Measurements from ENCODE around the gene PODXL2. TPM values are rescaled to one million over a fixed set of nuclear protein-coding genes. Genes with fewer than 3 reads are reported as not detected.

The PODXL2 gene
- total and polyA plus RNA-seq, 2 experiments from 2014 or later, result 18.4 to 57.6 TPM

DNA sequence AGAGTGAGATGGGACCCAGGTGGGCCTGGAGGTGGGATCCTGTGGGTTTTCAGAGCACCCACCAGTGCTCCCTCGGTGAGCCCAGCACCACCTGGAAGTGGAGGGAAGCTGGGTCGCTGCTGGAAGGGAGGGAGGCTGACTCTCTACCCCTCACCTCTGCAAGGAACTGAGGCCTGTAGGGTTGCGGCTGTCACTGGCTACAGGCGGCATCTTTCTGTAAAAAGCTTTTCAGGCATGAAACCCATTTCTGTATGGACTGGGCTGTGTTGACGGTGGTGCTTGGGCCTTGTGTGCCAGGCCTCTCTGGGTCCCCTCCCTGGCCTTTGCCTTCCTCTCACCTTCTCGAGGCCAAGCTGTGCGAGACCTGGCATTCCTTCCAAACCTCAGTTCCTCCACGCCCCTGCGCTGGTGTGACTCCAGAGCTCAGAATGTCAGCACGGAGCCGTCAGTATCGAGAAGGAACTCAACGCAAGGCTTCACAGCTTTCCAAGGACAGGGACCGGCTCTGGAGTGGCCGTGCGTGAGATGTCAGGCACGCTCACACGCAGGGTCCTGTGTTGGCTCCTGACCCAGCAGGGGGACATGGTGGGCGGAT lies 60.4 kb downstream of the PODXL2 start:
- H3K9me2 ChIP-seq (ENCODE audit: insufficient read depth), result 0 out of 2 replicates have a peak, but pooled peaks cover 4% of the 10 kb centered on the region
- no peak overlapping the region for H3K27ac Mint-ChIP-seq
- H3K4me2 ChIP-seq, result no peak overlapping the region
- H3K27ac ChIP-seq (ENCODE audit: low read depth), result no peak overlapping the region
- no peaks in the 10 kb centered on the region for H3K79me2 ChIP-seq (replicated peaks; ENCODE audit: insufficient read depth)
- H3K4me1 ChIP-seq (ENCODE audit: insufficient read depth), result 0 out of 2 replicates have a peak, but pooled peaks cover 5% of the 10 kb centered on the region
- H2AFZ ChIP-seq, result no peak overlapping the region; the same call in 1 of the 2 replicates
- DNase-seq (ENCODE audit: low spot score) (no peak), ATAC-seq (no peak)
- no peaks in the 10 kb centered on the region for H3K36me3 Mint-ChIP-seq (ENCODE audit: low read depth)
- H3K27me3 Mint-ChIP-seq (ENCODE audit: insufficient read depth, low read depth, poor library complexity), result peaks cover 8% of the 10 kb centered on the region
- TF ChIP-seq POLR2AphosphoS5 (IDR thresholded peaks at IDR 0.05; ENCODE audit: low read depth), result no peak
- TF ChIP-seq, protein P1, sequence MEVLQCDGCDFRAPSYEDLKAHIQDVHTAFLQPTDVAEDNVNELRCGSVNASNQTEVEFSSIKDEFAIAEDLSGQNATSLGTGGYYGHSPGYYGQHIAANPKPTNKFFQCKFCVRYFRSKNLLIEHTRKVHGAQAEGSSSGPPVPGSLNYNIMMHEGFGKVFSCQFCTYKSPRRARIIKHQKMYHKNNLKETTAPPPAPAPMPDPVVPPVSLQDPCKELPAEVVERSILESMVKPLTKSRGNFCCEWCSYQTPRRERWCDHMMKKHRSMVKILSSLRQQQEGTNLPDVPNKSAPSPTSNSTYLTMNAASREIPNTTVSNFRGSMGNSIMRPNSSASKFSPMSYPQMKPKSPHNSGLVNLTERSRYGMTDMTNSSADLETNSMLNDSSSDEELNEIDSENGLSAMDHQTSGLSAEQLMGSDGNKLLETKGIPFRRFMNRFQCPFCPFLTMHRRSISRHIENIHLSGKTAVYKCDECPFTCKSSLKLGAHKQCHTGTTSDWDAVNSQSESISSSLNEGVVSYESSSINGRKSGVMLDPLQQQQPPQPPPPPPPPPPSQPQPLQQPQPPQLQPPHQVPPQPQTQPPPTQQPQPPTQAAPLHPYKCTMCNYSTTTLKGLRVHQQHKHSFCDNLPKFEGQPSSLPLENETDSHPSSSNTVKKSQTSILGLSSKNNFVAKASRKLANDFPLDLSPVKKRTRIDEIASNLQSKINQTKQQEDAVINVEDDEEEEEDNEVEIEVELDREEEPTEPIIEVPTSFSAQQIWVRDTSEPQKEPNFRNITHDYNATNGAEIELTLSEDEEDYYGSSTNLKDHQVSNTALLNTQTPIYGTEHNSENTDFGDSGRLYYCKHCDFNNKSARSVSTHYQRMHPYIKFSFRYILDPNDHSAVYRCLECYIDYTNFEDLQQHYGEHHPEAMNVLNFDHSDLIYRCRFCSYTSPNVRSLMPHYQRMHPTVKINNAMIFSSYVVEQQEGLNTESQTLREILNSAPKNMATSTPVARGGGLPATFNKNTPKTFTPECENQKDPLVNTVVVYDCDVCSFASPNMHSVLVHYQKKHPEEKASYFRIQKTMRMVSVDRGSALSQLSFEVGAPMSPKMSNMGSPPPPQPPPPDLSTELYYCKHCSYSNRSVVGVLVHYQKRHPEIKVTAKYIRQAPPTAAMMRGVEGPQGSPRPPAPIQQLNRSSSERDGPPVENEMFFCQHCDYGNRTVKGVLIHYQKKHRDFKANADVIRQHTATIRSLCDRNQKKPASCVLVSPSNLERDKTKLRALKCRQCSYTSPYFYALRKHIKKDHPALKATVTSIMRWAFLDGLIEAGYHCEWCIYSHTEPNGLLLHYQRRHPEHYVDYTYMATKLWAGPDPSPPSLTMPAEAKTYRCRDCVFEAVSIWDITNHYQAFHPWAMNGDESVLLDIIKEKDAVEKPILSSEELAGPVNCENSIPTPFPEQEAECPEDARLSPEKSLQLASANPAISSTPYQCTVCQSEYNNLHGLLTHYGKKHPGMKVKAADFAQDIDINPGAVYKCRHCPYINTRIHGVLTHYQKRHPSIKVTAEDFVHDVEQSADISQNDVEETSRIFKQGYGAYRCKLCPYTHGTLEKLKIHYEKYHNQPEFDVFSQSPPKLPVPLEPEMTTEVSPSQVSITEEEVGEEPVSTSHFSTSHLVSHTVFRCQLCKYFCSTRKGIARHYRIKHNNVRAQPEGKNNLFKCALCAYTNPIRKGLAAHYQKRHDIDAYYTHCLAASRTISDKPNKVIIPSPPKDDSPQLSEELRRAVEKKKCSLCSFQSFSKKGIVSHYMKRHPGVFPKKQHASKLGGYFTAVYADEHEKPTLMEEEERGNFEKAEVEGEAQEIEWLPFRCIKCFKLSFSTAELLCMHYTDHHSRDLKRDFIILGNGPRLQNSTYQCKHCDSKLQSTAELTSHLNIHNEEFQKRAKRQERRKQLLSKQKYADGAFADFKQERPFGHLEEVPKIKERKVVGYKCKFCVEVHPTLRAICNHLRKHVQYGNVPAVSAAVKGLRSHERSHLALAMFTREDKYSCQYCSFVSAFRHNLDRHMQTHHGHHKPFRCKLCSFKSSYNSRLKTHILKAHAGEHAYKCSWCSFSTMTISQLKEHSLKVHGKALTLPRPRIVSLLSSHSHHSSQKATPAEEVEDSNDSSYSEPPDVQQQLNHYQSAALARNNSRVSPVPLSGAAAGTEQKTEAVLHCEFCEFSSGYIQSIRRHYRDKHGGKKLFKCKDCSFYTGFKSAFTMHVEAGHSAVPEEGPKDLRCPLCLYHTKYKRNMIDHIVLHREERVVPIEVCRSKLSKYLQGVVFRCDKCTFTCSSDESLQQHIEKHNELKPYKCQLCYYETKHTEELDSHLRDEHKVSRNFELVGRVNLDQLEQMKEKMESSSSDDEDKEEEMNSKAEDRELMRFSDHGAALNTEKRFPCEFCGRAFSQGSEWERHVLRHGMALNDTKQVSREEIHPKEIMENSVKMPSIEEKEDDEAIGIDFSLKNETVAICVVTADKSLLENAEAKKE (CRISPR knock-in tag; IDR thresholded peaks at IDR 0.05), result no peak
- TF ChIP-seq, protein P2, sequence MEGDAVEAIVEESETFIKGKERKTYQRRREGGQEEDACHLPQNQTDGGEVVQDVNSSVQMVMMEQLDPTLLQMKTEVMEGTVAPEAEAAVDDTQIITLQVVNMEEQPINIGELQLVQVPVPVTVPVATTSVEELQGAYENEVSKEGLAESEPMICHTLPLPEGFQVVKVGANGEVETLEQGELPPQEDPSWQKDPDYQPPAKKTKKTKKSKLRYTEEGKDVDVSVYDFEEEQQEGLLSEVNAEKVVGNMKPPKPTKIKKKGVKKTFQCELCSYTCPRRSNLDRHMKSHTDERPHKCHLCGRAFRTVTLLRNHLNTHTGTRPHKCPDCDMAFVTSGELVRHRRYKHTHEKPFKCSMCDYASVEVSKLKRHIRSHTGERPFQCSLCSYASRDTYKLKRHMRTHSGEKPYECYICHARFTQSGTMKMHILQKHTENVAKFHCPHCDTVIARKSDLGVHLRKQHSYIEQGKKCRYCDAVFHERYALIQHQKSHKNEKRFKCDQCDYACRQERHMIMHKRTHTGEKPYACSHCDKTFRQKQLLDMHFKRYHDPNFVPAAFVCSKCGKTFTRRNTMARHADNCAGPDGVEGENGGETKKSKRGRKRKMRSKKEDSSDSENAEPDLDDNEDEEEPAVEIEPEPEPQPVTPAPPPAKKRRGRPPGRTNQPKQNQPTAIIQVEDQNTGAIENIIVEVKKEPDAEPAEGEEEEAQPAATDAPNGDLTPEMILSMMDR (conservative IDR thresholded peaks at IDR 0.05; ENCODE audit: low read depth in 2 of 2), result no peak
- TF ChIP-seq ZNF114 (CRISPR knock-in tag; IDR thresholded peaks at IDR 0.05), result no peak
- no peak for TF ChIP-seq ZNF331 (CRISPR knock-in tag; IDR thresholded peaks at IDR 0.05; ENCODE audit: low read depth)
- TF ChIP-seq NANOG (IDR thresholded peaks at IDR 0.05; ENCODE audit: borderline replicate concordance), result no peak
- no peak for TF ChIP-seq EZH2 (IDR thresholded peaks at IDR 0.05; ENCODE audit: low read depth, unreplicated experiment)
- no peak for TF ChIP-seq EZH2phosphoT487 (IDR thresholded peaks at IDR 0.05; ENCODE audit: unreplicated experiment)
- no peak for TF ChIP-seq CREB1 (CRISPR knock-in tag; IDR thresholded peaks at IDR 0.05; ENCODE audit: low read depth)
- no peak for TF ChIP-seq STAT1 (IDR thresholded peaks at IDR 0.05; ENCODE audit: unreplicated experiment)
- TF ChIP-seq, protein P3, sequence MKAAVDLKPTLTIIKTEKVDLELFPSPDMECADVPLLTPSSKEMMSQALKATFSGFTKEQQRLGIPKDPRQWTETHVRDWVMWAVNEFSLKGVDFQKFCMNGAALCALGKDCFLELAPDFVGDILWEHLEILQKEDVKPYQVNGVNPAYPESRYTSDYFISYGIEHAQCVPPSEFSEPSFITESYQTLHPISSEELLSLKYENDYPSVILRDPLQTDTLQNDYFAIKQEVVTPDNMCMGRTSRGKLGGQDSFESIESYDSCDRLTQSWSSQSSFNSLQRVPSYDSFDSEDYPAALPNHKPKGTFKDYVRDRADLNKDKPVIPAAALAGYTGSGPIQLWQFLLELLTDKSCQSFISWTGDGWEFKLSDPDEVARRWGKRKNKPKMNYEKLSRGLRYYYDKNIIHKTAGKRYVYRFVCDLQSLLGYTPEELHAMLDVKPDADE (IDR thresholded peaks at IDR 0.05), result no peak
- TF ChIP-seq, protein P4, sequence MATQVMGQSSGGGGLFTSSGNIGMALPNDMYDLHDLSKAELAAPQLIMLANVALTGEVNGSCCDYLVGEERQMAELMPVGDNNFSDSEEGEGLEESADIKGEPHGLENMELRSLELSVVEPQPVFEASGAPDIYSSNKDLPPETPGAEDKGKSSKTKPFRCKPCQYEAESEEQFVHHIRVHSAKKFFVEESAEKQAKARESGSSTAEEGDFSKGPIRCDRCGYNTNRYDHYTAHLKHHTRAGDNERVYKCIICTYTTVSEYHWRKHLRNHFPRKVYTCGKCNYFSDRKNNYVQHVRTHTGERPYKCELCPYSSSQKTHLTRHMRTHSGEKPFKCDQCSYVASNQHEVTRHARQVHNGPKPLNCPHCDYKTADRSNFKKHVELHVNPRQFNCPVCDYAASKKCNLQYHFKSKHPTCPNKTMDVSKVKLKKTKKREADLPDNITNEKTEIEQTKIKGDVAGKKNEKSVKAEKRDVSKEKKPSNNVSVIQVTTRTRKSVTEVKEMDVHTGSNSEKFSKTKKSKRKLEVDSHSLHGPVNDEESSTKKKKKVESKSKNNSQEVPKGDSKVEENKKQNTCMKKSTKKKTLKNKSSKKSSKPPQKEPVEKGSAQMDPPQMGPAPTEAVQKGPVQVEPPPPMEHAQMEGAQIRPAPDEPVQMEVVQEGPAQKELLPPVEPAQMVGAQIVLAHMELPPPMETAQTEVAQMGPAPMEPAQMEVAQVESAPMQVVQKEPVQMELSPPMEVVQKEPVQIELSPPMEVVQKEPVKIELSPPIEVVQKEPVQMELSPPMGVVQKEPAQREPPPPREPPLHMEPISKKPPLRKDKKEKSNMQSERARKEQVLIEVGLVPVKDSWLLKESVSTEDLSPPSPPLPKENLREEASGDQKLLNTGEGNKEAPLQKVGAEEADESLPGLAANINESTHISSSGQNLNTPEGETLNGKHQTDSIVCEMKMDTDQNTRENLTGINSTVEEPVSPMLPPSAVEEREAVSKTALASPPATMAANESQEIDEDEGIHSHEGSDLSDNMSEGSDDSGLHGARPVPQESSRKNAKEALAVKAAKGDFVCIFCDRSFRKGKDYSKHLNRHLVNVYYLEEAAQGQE (IDR thresholded peaks at IDR 0.05; ENCODE audit: unreplicated experiment), result no peak
- TF ChIP-seq JUNB (IDR thresholded peaks at IDR 0.05; ENCODE audit: unreplicated experiment), result no peak
- H3K4me3 ChIP-seq, result no peak overlapping the region
- no peaks in the 10 kb centered on the region; the same call in 2 of the 3 replicates for H3K9me3 Mint-ChIP-seq
- H3K27me3 ChIP-seq (ENCODE audit: insufficient read depth), result no peaks in the 10 kb centered on the region
- no peaks in the 10 kb centered on the region for H4K20me1 ChIP-seq (replicated peaks; ENCODE audit: insufficient read depth)
- H3K4me1 Mint-ChIP-seq, result peaks cover 22% of the 10 kb centered on the region
- H3K36me3 ChIP-seq (ENCODE audit: insufficient read depth), result no peaks in the 10 kb centered on the region
- no peak overlapping the region for H3K4me3 Mint-ChIP-seq
- H3F3A ChIP-seq (replicated peaks; ENCODE audit: low read depth), result no peaks in the 10 kb centered on the region
